MM.1S (cell line): Measurements from ENCODE around the gene PRR33.

Experiments used
- EZH2phosphoT487 ChIP-seq: fragments of 300-600 bp; sonication (generic); IDR thresholded peaks from 2 replicates; pipeline ENCODE4 v1.6.1; 2018; ENCODE audit warnings: antibody characterized with exemption, low read length
- TF ChIP-seq, protein P1 (sequence below): fragments of 300-600 bp; sonication (generic); IDR thresholded peaks from 2 replicates; pipeline ENCODE4 v1.5.1; 2016; ENCODE audit warnings: antibody characterized with exemption, low read length, mixed read lengths

DNA sequence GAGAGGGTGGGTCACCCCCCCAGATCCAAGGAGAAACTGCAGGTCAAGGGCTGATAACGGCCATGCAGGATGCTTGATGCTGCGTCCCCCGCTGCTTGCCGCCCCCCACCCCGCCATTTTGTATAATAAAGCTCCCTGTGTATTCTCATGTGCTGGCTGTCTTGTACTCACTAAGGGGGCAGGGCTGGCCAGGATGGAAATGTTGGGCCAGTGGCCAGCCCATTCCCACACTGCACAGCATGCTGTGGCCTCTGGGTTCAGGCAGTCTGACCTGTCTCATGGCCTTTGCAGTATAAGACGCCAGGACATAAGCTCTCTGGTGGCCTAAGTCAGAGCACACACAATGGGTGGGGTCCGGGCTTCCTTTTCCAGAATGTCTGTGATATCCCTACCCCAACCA, 421 bp upstream of the PRR33 start:
- TF ChIP-seq EZH2phosphoT487, result no peak
- TF ChIP-seq, protein P1, sequence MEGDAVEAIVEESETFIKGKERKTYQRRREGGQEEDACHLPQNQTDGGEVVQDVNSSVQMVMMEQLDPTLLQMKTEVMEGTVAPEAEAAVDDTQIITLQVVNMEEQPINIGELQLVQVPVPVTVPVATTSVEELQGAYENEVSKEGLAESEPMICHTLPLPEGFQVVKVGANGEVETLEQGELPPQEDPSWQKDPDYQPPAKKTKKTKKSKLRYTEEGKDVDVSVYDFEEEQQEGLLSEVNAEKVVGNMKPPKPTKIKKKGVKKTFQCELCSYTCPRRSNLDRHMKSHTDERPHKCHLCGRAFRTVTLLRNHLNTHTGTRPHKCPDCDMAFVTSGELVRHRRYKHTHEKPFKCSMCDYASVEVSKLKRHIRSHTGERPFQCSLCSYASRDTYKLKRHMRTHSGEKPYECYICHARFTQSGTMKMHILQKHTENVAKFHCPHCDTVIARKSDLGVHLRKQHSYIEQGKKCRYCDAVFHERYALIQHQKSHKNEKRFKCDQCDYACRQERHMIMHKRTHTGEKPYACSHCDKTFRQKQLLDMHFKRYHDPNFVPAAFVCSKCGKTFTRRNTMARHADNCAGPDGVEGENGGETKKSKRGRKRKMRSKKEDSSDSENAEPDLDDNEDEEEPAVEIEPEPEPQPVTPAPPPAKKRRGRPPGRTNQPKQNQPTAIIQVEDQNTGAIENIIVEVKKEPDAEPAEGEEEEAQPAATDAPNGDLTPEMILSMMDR, result no peak
